Amniotic epithelial cell (primary cell): ENCODE results near the gene CDHR5.

ENCODE experiments used
- DNase-seq: peaks from one replicate; pipeline ENCODE4 v3.0.0-alpha.2; 2010; ENCODE audit warnings: low read depth

The CDHR5 gene

GRCh38 chr11:643849-644738 lies 19.3 kb upstream of the CDHR5 start:
- no peak for DNase-seq

DNA sequence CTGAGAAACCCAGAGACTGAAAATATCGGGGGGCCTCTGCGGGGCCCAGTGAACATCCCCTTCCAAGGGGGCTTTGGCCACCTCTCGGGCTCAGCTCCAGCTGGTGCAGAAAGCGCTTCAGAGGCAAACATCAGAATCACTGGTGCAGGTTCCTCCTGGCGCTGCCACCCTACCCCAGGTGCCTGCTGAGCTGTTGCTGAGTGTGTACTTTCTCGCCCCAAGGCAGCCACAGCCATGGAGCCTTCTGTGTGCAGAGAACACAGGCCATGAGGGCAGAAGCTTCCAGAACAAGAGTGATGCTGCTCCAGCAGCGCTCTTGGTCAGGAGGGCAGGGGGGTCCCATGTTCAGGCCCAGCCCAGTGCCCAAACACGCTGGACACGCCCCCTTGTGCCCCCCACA lies 18.6 kb upstream of the CDHR5 start:
- DNase-seq = no peak

DNA sequence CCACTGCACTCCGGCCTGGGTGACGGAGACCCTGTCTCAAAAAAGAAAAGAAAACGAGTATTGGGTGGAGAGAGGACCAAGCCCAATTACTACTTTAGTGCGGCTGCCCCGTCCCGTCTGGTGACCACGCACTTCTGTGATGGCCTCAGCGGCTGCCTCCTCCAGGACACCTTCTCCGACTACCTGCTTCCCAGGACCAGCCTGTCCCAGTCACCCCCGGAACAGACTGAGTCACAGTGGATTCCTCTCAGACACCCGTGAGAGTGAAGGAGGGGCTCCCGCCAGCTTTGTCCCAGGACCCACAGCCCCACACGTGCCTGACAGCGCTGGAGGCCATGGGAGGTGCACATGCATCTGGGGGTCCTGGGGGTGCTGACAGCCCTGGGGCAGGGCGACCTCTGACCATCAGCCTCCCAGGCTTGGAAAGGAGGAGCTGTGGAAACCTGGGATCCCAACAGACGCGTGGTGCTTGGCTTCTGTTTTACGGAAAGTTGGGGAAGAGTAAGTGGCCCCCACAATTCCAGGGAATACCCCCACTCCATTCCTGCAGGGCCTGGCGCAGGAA lies 17.1 kb upstream of the CDHR5 start:
- DNase-seq = no peak

DNA sequence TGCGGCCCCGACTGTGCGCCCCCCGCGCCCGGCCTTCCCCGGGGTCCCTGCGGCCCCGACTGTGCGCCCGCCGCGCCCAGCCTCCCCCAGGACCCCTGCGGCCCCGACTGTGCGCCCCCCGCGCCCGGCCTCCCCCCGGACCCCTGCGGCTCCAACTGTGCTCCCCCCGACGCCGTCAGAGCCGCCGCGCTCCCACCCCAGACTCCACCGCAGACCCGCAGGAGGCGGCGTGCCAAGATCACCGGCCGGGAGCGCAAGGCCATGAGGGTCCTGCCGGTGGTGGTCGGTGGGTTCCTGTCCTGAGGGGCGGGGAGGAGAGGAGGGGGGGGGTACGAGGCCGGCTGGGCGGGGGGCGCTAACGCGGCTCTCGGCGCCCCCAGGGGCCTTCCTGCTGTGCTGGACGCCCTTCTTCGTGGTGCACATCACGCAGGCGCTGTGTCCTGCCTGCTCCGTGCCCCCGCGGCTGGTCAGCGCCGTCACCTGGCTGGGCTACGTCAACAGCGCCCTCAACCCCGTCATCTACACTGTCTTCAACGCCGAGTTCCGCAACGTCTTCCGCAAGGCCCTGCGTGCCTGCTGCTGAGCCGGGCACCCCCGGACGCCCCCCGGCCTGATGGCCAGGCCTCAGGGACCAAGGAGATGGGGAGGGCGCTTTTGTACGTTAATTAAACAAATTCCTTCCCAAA lies 15.4 kb upstream of the CDHR5 start:
- DNase-seq = no peak

DNA sequence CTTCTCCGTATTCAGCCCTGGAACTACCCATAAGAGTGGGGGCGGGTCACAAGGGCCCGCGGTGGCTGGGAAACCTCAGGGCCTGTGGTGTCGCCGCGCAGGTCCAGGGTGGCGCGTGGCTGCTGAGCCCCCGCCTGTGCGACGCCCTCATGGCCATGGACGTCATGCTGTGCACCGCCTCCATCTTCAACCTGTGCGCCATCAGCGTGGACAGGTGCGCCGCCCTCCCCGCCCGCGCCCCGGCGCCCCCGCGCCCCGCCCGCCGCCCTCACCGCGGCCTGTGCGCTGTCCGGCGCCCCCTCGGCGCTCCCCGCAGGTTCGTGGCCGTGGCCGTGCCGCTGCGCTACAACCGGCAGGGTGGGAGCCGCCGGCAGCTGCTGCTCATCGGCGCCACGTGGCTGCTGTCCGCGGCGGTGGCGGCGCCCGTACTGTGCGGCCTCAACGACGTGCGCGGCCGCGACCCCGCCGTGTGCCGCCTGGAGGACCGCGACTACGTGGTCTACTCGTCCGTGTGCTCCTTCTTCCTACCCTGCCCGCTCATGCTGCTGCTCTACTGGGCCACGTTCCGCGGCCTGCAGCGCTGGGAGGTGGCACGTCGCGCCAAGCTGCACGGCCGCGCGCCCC lies 14.7 kb upstream of the CDHR5 start:
- DNase-seq = no peak

- DNase-seq = peak; percentile 26
These were observed 14.0 kb upstream of the CDHR5 start for GRCh38 chr11:638631-639331.

- no peak for DNase-seq
These were observed 13.1 kb upstream of the CDHR5 start for GRCh38 chr11:637593-638521.

DNA sequence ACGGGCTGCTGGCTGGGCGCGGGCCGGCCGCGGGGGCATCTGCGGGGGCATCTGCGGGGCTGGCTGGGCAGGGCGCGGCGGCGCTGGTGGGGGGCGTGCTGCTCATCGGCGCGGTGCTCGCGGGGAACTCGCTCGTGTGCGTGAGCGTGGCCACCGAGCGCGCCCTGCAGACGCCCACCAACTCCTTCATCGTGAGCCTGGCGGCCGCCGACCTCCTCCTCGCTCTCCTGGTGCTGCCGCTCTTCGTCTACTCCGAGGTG lies 12.5 kb upstream of the CDHR5 start:
- no peak for DNase-seq

DNA sequence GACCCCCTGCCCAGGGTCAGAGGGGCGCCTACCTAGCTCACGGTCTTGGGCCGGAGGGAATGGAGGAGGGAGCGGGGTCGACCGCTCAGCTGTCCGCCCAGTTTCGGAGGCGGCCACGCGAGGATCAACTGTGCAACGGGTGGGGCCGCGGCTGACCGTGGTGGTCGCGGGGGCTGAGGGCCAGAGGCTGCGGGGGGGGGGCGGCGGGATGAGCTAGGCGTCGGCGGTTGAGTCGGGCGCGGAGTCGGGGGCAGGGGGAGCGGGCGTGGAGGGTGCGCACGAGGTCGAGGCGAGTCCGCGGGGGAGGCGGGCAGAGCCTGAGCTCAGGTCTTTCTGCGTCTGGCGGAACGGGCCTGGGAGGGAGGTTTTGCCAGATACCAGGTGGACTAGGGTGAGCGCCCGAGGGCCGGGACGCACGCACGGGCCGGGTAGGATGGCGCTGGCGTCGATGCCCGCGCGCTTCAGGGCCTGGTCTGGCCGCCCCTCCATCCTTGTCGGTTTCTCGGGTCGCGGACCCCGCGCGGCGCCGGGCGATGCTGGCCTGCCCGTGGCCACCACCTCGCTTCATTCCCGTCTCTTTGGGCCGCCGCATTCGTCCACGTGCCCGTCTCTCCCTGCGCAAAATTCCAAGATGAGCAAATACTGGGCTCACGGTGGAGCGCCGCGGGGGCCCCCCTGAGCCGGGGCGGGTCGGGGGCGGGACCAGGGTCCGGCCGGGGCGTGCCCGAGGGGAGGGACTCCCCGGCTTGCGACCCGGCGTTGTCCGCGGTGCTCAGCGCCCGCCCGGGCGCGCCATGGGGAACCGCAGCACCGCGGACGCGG lies 12.0 kb upstream of the CDHR5 start, which contains the start of gene DRD4:
Gene DRD4, plus strand, starts transcription at position 759 of the 822 bp plus-strand sequence. Its CDS starts 36 bp downstream, at position 795.
- DNase-seq = peak; percentile 21

DNA sequence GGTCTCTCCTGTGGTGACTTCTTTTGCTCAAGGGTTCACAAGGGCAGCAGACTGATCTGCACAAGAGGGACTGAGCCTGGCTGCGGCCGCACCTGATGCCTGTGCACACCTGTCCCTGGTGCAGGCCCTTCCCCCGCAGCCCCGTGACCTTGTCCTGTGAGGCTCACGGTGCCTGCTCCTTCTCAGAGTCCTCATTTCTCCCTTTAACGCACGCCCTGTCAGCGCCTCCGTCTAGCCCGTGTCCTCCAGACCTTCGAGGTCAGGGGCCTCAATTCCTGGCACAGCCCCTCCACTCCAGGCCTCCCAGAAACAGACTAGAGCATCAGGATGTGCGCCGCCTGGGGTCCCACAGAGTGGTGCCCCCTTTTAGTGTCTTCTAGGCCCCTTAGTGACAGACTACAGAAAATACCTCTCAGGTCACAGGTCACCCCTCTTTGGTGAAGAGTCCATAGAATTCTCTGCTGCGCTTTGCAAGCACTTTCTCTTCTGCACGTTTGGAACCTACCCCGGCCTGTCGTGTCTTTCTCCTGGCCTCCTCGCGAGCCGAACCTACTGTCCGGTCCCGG lies 11.3 kb upstream of the CDHR5 start:
- DNase-seq = no peak

- DNase-seq = no peak
These were observed 6.1 kb upstream of the CDHR5 start for GRCh38 chr11:630871-631270.

- peak; percentile 41 for DNase-seq
These were observed 4.5 kb upstream of the CDHR5 start for GRCh38 chr11:629237-629583.

GRCh38 chr11:628056-628455 lies 3.3 kb upstream of the CDHR5 start:
- DNase-seq = no peak

DNA sequence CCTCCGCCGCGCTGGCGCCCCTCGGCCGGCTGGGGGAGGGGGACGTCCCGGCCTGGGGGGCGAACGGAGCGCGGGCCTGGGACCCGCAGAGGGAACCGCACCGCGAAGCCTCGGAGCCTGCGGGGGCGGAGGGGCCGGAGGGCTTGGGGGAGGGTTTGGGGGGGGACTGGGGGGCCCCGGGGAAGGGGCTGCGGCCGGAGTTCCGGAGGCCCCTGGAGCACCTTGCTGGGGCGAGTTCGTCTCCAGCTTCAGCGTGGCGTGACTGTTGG lies 2.5 kb upstream of the CDHR5 start:
- no peak for DNase-seq

GRCh38 chr11:626475-627307 lies 1.9 kb upstream of the CDHR5 start, which contains the start of gene SCT:
Gene SCT, minus strand, starts transcription at chr11:627181. Its CDS starts 38 bp downstream, at chr11:627143.
- DNase-seq = no peak

DNA sequence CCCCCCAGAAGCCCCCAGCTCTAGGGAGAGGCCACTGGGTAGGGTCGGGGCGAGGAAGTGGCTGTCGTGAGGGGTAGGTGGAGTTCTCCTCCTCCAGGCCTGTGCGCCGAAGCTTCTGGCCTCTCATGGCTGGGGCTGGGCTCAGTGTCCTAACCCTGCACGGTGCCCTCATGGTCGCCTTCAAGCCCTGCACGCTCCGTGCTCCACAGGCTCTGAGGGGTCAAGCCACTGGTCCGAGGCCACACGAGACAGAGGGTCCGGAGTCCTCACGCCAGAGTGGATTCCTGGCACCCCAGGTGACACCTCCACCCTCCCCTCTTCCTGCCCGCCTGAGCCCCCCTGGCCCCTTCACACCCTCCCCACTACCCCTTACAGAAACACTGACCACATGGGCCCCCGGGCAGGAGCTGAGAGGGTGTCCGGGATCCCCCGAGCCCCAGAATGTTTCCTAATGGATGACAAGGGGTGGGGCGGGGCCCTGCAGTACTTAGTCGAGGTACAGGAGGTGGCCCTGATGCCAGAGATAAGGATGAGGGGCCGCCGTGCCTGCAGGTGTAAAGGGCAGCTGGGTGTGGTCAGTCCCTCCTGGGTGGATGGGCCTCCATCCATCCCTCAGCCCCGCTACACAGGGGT lies 997 bp upstream of the CDHR5 start:
- DNase-seq = no peak

GRCh38 chr11:623999-624704 lies 603 bp downstream of the CDHR5 start:
- DNase-seq = no peak

- DNase-seq = no peak
These were observed 1.3 kb downstream of the CDHR5 start for GRCh38 chr11:623349-623869.
